ENCODE results near the gene HOOK2. TPM values are rescaled to one million over a fixed set of nuclear protein-coding genes. Genes with fewer than 3 reads are reported as not detected.

The HOOK2 gene
- total RNA-seq, 4 donors from 2014 or later = 138 to 387 (median 215) TPM

- intact Hi-C loops (cut with DNase I; ENCODE audit: low total_unique reads) = no loop called here
- WGBS, 2 donors (ENCODE audit: low coverage in 1 of 2) = 100% methylated on average over 2 of the region's 6 CpGs; no CpG with 5 or more reads in 1 of the 2 donors
Measured at GRCh38 chr19:12748489-12748888, 26.9 kb downstream of the HOOK2 start.

GRCh38 chr19:12745166-12745897 is 30.0 kb downstream of the HOOK2 start:
- Histone ChIP-seq H3K4me1 (peaks cover 0 to under 1% (median 0%) of the 10 kb centered on the region in 4 donors), H3K36me3 (peaks cover 0 to 24% (median 12%) of the 10 kb centered on the region in 4 donors), H3K9me3 (no peaks in the 10 kb centered on the region), H3K4me3 (no peak overlapping the region), H3K27me3 (no peaks in the 10 kb centered on the region), H3K27ac (no peak overlapping the region)
- in situ Hi-C loops (cut with MboI; ENCODE audit: low pct_ligation_motif_present in 1 of 4, low pct_unique_long_range_greater_than_20kb in 1 of 4, low sequenced_read_pairs in 3 of 4) (no loop called here), intact Hi-C loops (cut with DNase I; ENCODE audit: low total_unique reads) (no loop called here)
- no peak for DNase-seq
- no peak for TF ChIP-seq POLR2A (IDR thresholded peaks at IDR 0.05)
- no peak for TF ChIP-seq POLR2AphosphoS5 (IDR thresholded peaks at IDR 0.05)
- TF ChIP-seq CTCF (IDR thresholded peaks at IDR 0.05) = no peak
- no peak for TF ChIP-seq EP300 (IDR thresholded peaks at IDR 0.05; ENCODE audit: low read depth)
- WGBS, 2 donors (ENCODE audit: low coverage in 1 of 2) = 87% methylated on average over 22 of the region's 22 CpGs; no CpG with 5 or more reads in 1 of the 2 donors

More at GRCh38 chr19:12748489-12748888, 26.9 kb downstream of the HOOK2 start:
- H3K4me3 ChIP-seq = no peak overlapping the region
- no peaks in the 10 kb centered on the region for H3K9me3 ChIP-seq
- peak overlapping the region; percentile 50 to 57 (median 52) for H3K27ac ChIP-seq
- TF ChIP-seq POLR2AphosphoS5 (IDR thresholded peaks at IDR 0.05) (no peak), POLR2A (IDR thresholded peaks at IDR 0.05) (no peak), CTCF (IDR thresholded peaks at IDR 0.05) (no peak), EP300 (IDR thresholded peaks at IDR 0.05; ENCODE audit: low read depth) (no peak)
- no peak for DNase-seq
- H3K4me1 ChIP-seq = peaks cover 0 to 5% (median 0%) of the 10 kb centered on the region in 4 donors
- in situ Hi-C loops (cut with MboI; ENCODE audit: low pct_ligation_motif_present in 1 of 4, low pct_unique_long_range_greater_than_20kb in 1 of 4, low sequenced_read_pairs in 3 of 4) = no loop called here
- peaks cover 19% of the 10 kb centered on the region for H3K27me3 ChIP-seq
- H3K36me3 ChIP-seq = peaks cover 0 to 22% (median 12%) of the 10 kb centered on the region in 4 donors

- Histone ChIP-seq H3K27ac (peak overlapping the region; percentile 85 to 90 (median 90)), H3K4me3 (peak overlapping the region; percentile 57 to 85 (median 80)), H3K4me1 (peaks cover 17 to 37% (median 25%) of the 10 kb centered on the region in 4 donors), H3K27me3 (no peaks in the 10 kb centered on the region), H3K36me3 (peaks cover 0 to 6% (median 0%) of the 10 kb centered on the region in 4 donors), H3K9me3 (no peaks in the 10 kb centered on the region)
- in situ Hi-C loops (cut with MboI; ENCODE audit: low pct_ligation_motif_present in 1 of 4, low pct_unique_long_range_greater_than_20kb in 1 of 4, low sequenced_read_pairs in 3 of 4) = no loop called here
- 0 to 12% methylated on average over 1 to 13 of the region's 13 CpGs for WGBS, 2 donors (ENCODE audit: low coverage in 1 of 2)
- intact Hi-C loops (cut with DNase I; ENCODE audit: low total_unique reads) = no loop called here
- TF ChIP-seq POLR2AphosphoS5 (IDR thresholded peaks at IDR 0.05) (no peak), POLR2A (IDR thresholded peaks at IDR 0.05) (no peak), EP300 (IDR thresholded peaks at IDR 0.05; ENCODE audit: low read depth) (no peak), CTCF (IDR thresholded peaks at IDR 0.05) (no peak)
- DNase-seq = no peak
Measured at GRCh38 chr19:12737835-12738351, 37.5 kb downstream of the HOOK2 start.

- H3K27ac ChIP-seq = peak within 1 kb of the TSS; percentile 85 to 90 (median 90)
- peaks cover 0 to 6% (median 0%) of the 10 kb centered on the region in 4 donors for H3K36me3 ChIP-seq
- in situ Hi-C loops (cut with MboI; ENCODE audit: low pct_ligation_motif_present in 1 of 4, low pct_unique_long_range_greater_than_20kb in 1 of 4, low sequenced_read_pairs in 3 of 4) = no loop called here
- peaks cover 22 to 44% (median 31%) of the 10 kb centered on the region in 4 donors for H3K4me1 ChIP-seq
- H3K9me3 ChIP-seq = no peaks in the 10 kb centered on the region
- intact Hi-C loops (cut with DNase I; ENCODE audit: low total_unique reads) = no loop called here
- H3K4me3 ChIP-seq = peak within 1 kb of the TSS; percentile 57 to 85 (median 80)
- 0% methylated on average over 12 to 29 of the region's 29 CpGs for WGBS, 2 donors (ENCODE audit: low coverage in 1 of 2)
- no peaks in the 10 kb centered on the region for H3K27me3 ChIP-seq
- peak; percentile 58 for TF ChIP-seq POLR2A (IDR thresholded peaks at IDR 0.05)
- TF ChIP-seq EP300 (IDR thresholded peaks at IDR 0.05; ENCODE audit: low read depth) = no peak
- TF ChIP-seq POLR2AphosphoS5 (IDR thresholded peaks at IDR 0.05) = peak; percentile 21 to 72 (median 52)
- TF ChIP-seq CTCF (IDR thresholded peaks at IDR 0.05) = peak in 2 of 5 experiments; percentile 69 to 70
- peak; percentile 79 for DNase-seq
Measured at GRCh38 chr19:12736995-12737834, 38.1 kb downstream of the HOOK2 start, which contains the start of gene GET3. GET3 (plus strand) TSS chr19:12737497; CDS start chr19:12737506, 9 bp downstream.

Measured in transverse colon (tissue), 4 donors.